HCT116 (cell line): ENCODE measurements around the gene TRIM63. TPM values are rescaled to one million over a fixed set of nuclear protein-coding genes. Genes with fewer than 3 reads are reported as not detected.

Source experiments
- ATAC-seq: fragments of 200-7000 bp; cut with Tn5 transposase; 2 replicates; pipeline ENCODE4 v1.9.1; 2020; ENCODE audit warnings: mild to moderate bottlenecking, moderate library complexity
- BruUV-seq: library from RNA; stranded (reverse); fragments of 400-500 nt; replicated peaks from 2 replicates; lab custom pipeline; 2021; lab: Mats Ljungman, UMichigan
- CTCF ChIA-PET: fragments of 300-600 bp; sonication (Branson Sonifier 250); formaldehyde crosslinking; loops from one replicate; lab custom pipeline; 2021; ENCODE audit warnings: antibody characterized with exemption; lab: Charles Lee
- POLR2A ChIA-PET: fragments of 300-600, 350-600 bp; sonication (Branson Sonifier 250); formaldehyde crosslinking; loops from one replicate; lab custom pipeline; 2021; ENCODE audit warnings: antibody characterized with exemption; lab: Charles Lee
- RAD21 ChIA-PET, 2 experiments: fragments of 300-600 bp; sonication (Branson Sonifier 250); formaldehyde crosslinking; loops; one replicate each; lab custom pipeline; 2023; ENCODE audit warnings: low total read pairs in 2 of 2; ENCODE audit not compliant: uncharacterized antibody in 2 of 2, unreplicated experiment in 2 of 2, low non-redundant PET in 1 of 2; lab: Charles Lee
- DNase-seq: peaks from one replicate; pipeline ENCODE4 v3.0.0-alpha.2; 2010; ENCODE audit warnings: low read depth, low spot score
- H2AFZ ChIP-seq: fragments of 200-600 bp; shearing (Covaris generic), sonication (generic); 2 replicates; pipeline ENCODE4 v1.6.1; 2017; ENCODE audit warnings: low read depth, mixed run types, mixed read lengths, antibody characterized with exemption, low read length; ENCODE audit not compliant: poor library complexity, severe bottlenecking
- H3K27ac ChIP-seq: 2 replicates; pipeline ENCODE4 v1.5.1; 2012; ENCODE audit warnings: low read depth, low read length
- H3K27me3 ChIP-seq: fragments of 200-600 bp; sonication (generic); 2 replicates; pipeline ENCODE4 v1.6.1; 2016; ENCODE audit warnings: mixed run types, low read length, mixed read lengths; ENCODE audit not compliant: insufficient read depth
- H3K36me3 ChIP-seq, 2 experiments: fragments of 200-500 bp in 1 of 2; fragments of 200-600 bp in 1 of 2; sonication (Bioruptor generic) in 1 of 2; sonication (generic) in 1 of 2; 2 replicates each; pipeline versions ENCODE4 v1.5.1 to v1.6.1; 2014 to 2016; ENCODE audit warnings: low read length in 2 of 2, inconsistent platforms in 1 of 2, mixed read lengths in 1 of 2, mixed run types in 1 of 2; ENCODE audit not compliant: insufficient read depth in 2 of 2, control insufficient read depth in 1 of 2
- H3K4me1 ChIP-seq, 2 experiments: fragments of 200-600 bp in 1 of 2; sonication (generic) in 1 of 2; 2 replicates each; pipeline versions ENCODE4 v1.5.1 to v1.6.1; 2012 to 2017; ENCODE audit warnings: low read length in 2 of 2, inconsistent platforms in 1 of 2, mild to moderate bottlenecking in 1 of 2, mixed read lengths in 1 of 2, mixed run types in 1 of 2, moderate library complexity in 1 of 2; ENCODE audit not compliant: insufficient read depth in 2 of 2, control insufficient read depth in 1 of 2
- H3K4me2 ChIP-seq: fragments of 200-600 bp; sonication (generic); 2 replicates; pipeline ENCODE4 v1.6.1; 2017; ENCODE audit warnings: mixed run types, low read length, mixed read lengths
- H3K4me3 ChIP-seq, 2 experiments: fragments of 200-600 bp in 1 of 2; sonication (generic) in 1 of 2; replicated peaks in 1 of 2; 2 replicates each; pipeline ENCODE4 v1.5.1; 2011 to 2016; ENCODE audit warnings: low read length in 2 of 2, control low read depth in 1 of 2, low read depth in 1 of 2, mild to moderate bottlenecking in 1 of 2, mixed read lengths in 1 of 2, mixed run types in 1 of 2
- H3K79me2 ChIP-seq: fragments of 200-600 bp; sonication (generic); 2 replicates; pipeline ENCODE4 v1.6.1; 2017; ENCODE audit warnings: mild to moderate bottlenecking, mixed run types, low read length, moderate library complexity, mixed read lengths; ENCODE audit not compliant: insufficient read depth
- H3K9ac ChIP-seq: fragments of 200-600 bp; sonication (generic); 2 replicates; pipeline ENCODE4 v1.6.1; 2016; ENCODE audit warnings: low read length, mixed read lengths
- H3K9me2 ChIP-seq: fragments of 200-600 bp; sonication (generic), shearing (Covaris generic); 2 replicates; pipeline ENCODE4 v1.6.1; 2017; ENCODE audit warnings: mixed run types, mild to moderate bottlenecking, moderate library complexity; ENCODE audit not compliant: insufficient read depth
- H3K9me3 ChIP-seq, 2 experiments: fragments of 200-500 bp in 1 of 2; fragments of 200-600 bp in 1 of 2; sonication (Bioruptor generic) in 1 of 2; sonication (generic) in 1 of 2; 2 replicates each; pipeline ENCODE4 v1.6.1; 2014 to 2017; ENCODE audit warnings: low read length in 2 of 2, mixed read lengths in 2 of 2, inconsistent platforms in 1 of 2, low read depth in 1 of 2, mild to moderate bottlenecking in 1 of 2, mixed run types in 1 of 2, moderate library complexity in 1 of 2; ENCODE audit not compliant: control insufficient read depth in 1 of 2, insufficient read depth in 1 of 2
- H4K20me1 ChIP-seq: fragments of 200-600 bp; sonication (generic), shearing (Covaris generic); 2 replicates; pipeline ENCODE4 v1.6.1; 2017; ENCODE audit warnings: mixed run types, mild to moderate bottlenecking, moderate library complexity; ENCODE audit not compliant: insufficient read depth
- CBX3 ChIP-seq: IDR thresholded peaks from 2 replicates; pipeline ENCODE4 v1.6.1; 2012; ENCODE audit warnings: low read depth
- CEBPB ChIP-seq: IDR thresholded peaks from 2 replicates; pipeline ENCODE4 v1.6.1; 2012; ENCODE audit warnings: low read depth
- SP1 ChIP-seq: IDR thresholded peaks from 2 replicates; pipeline ENCODE4 v1.6.1; 2012; ENCODE audit warnings: low read depth
- YY1 ChIP-seq: IDR thresholded peaks from 2 replicates; pipeline ENCODE4 v1.6.1; 2011; ENCODE audit warnings: low read length, low read depth, moderate library complexity, mild to moderate bottlenecking; ENCODE audit not compliant: insufficient replicate concordance; ENCODE audit errors: extremely low read depth
- ZBTB33 ChIP-seq: IDR thresholded peaks from 2 replicates; pipeline ENCODE4 v1.6.1; 2011; ENCODE audit warnings: mild to moderate bottlenecking, low read length, moderate library complexity; ENCODE audit not compliant: insufficient replicate concordance; ENCODE audit errors: extremely low read depth
- ZFX ChIP-seq: fragments of 450-650 bp; IDR thresholded peaks from 2 replicates; pipeline ENCODE4 v1.6.1; 2017
- intact Hi-C: fragments of 100-400 bp; cut with micrococcal nuclease; formaldehyde crosslinking; loops from 2 replicates; pipeline ENCODE4 v1.10.0; 2022
- total RNA-seq: library from RNA; stranded (reverse); gene quantifications from one replicate; pipeline ENCODE4 v1.2.1, GENCODE V29; 2021; ENCODE audit not compliant: unreplicated experiment

Gene TRIM63
- total RNA-seq, 1 experiment from 2014 or later: not detected

- POLR2A ChIA-PET: interaction anchor here (0.6 kb wide), 1 partner anchor 298 kb away, joined by 3 read pairs; no protein-coding TSS in a partner anchor
These were observed 30.6 kb downstream of the TRIM63 start for GRCh38 chr1:26036756-26037281.

More at GRCh38 chr1:26036756-26037281, 30.6 kb downstream of the TRIM63 start:
- Histone ChIP-seq H3K36me3 (no peaks in the 10 kb centered on the region), H4K20me1 (no peaks in the 10 kb centered on the region), H3K4me1 (peaks cover 11 to 27% of the 10 kb centered on the region in 2 experiments), H2AFZ (no peak overlapping the region), H3K4me3 (peak overlapping the region; percentile 91 to 98; a peak in 3 of 4 replicates), H3K79me2 (no peaks in the 10 kb centered on the region), H3K9me2 (no peaks in the 10 kb centered on the region), H3K4me2 (peak overlapping the region; percentile 100), H3K27ac (no peak overlapping the region), H3K27me3 (no peaks in the 10 kb centered on the region), H3K9me3 (no peaks in the 10 kb centered on the region), H3K9ac (peak overlapping the region; percentile 86; the same call in 1 of the 2 replicates)
- ChIA-PET RAD21 (interaction anchor here in 1 of 2 experiments (0.6 to 2.1 kb wide), 2 partner anchors 65 to 108 kb away, joined by 3 to 12 read pairs; no protein-coding TSS in a partner anchor), CTCF (interaction anchor here (0.7 to 3.8 kb wide), 13 partner anchors 8 to 380 kb away, joined by 3 to 60 read pairs (median 5); partner anchors contain the start of genes CEP85, SLC30A2 and ZNF593)
- no peak for DNase-seq
- intact Hi-C loops: loop anchor here (1.0 to 5.0 kb wide), 5 partner anchors 108 to 355 kb away; partner anchors contain the start of genes C1orf232 and ZNF593
- no peak for TF ChIP-seq ZBTB33
- no peak for TF ChIP-seq CBX3
- TF ChIP-seq YY1: no peak
- no peak for TF ChIP-seq CEBPB
- TF ChIP-seq ZFX: no peak
- TF ChIP-seq SP1: no peak
- no TSS peak for BruUV-seq
- ATAC-seq: no peak
